Adipose tissue (tissue), 3 donors: ENCODE data around the gene ACOT7. TPM values are rescaled to one million over a fixed set of nuclear protein-coding genes. Genes with fewer than 3 reads are reported as not detected.

Experiments
- H3K27ac ChIP-seq: one replicate; pipeline ENCODE4 v1.5.1; 2013; ENCODE audit warnings: low read depth, low read length
- WGBS, 3 donors: extraction: QIAGEN DNeasy Blood & Tissue Kit; methylation state at CpG; one replicate each; pipeline ENCODE4 v1.1.7; 2013; 5-methylcytosine and 5-hydroxymethylcytosine counted together
- polyA plus RNA-seq, 3 donors: library from polyadenylated mRNA; stranded (reverse); fragments of 200-250 nt; gene quantifications; one replicate each; pipeline ENCODE4 v1.2.3, GENCODE V29; 2013
- donor health status: healthy with polysubstance abuse.
- donor health status: Bipolar disorder and iron deficiency.
- donor health status: healthy.

Gene ACOT7
- polyA plus RNA-seq, 3 donors: 6.5 to 13.8 (median 11.0) TPM

- WGBS, 3 donors: 72 to 78% (median 74%) methylated on average over 6 of the region's 6 CpGs
- no peak overlapping the region for H3K27ac ChIP-seq
Observed at GRCh38 chr1:6425658-6426057, 32.1 kb upstream of the ACOT7 start.

GRCh38 chr1:6424619-6425593 is 31.3 kb upstream of the ACOT7 start, which contains the start of gene ESPN:
ESPN (plus strand) TSS chr1:6424776; CDS start chr1:6424956, 180 bp downstream.
- no peak within 1 kb of the TSS for H3K27ac ChIP-seq
- 4 to 9% (median 7%) methylated on average over 62 to 99 of the region's 99 CpGs for WGBS, 3 donors

- 6 to 7% (median 6%) methylated on average over 33 to 35 of the region's 35 CpGs for WGBS, 3 donors
- no peak overlapping the region for H3K27ac ChIP-seq
Observed at GRCh38 chr1:6424000-6424565, 30.5 kb upstream of the ACOT7 start.

GRCh38 chr1:6423321-6423999 is 29.9 kb upstream of the ACOT7 start:
- H3K27ac ChIP-seq: no peak overlapping the region
- 5 to 10% (median 6%) methylated on average over 23 to 24 of the region's 24 CpGs for WGBS, 3 donors

- no peak overlapping the region for H3K27ac ChIP-seq
- 60 to 72% (median 66%) methylated on average over 4 of the region's 4 CpGs for WGBS, 3 donors
Observed at GRCh38 chr1:6421266-6421665, 27.7 kb upstream of the ACOT7 start.

GRCh38 chr1:6420454-6421042 is 27.0 kb upstream of the ACOT7 start:
- H3K27ac ChIP-seq: no peak overlapping the region
- 4 to 19% (median 9%) methylated on average over 44 of the region's 44 CpGs for WGBS, 3 donors

GRCh38 chr1:6419804-6420453 is 26.4 kb upstream of the ACOT7 start, which contains the start of gene HES2:
HES2 (minus strand) TSS chr1:6419919; CDS start chr1:6419820, 99 bp downstream.
- no peak within 1 kb of the TSS for H3K27ac ChIP-seq
- 1% methylated on average over 39 to 62 of the region's 62 CpGs for WGBS, 3 donors

- no peak overlapping the region for H3K27ac ChIP-seq
- WGBS, 3 donors: 1 to 3% (median 2%) methylated on average over 28 to 48 of the region's 48 CpGs
Observed at GRCh38 chr1:6419397-6419803, 25.8 kb upstream of the ACOT7 start.

GRCh38 chr1:6418668-6419396 is 25.3 kb upstream of the ACOT7 start:
- WGBS, 3 donors: 5 to 8% (median 7%) methylated on average over 47 to 69 of the region's 69 CpGs
- H3K27ac ChIP-seq: no peak overlapping the region

- no peak overlapping the region for H3K27ac ChIP-seq
- 57 to 64% (median 61%) methylated on average over 8 of the region's 8 CpGs for WGBS, 3 donors
Observed at GRCh38 chr1:6417961-6418667, 24.5 kb upstream of the ACOT7 start.

- H3K27ac ChIP-seq: no peak overlapping the region
- WGBS, 3 donors: 81 to 86% (median 84%) methylated on average over 5 of the region's 5 CpGs
Observed at GRCh38 chr1:6416906-6417305, 23.3 kb upstream of the ACOT7 start.

GRCh38 chr1:6416295-6416656 is 22.7 kb upstream of the ACOT7 start:
- no peak overlapping the region for H3K27ac ChIP-seq
- 66 to 77% (median 70%) methylated on average over 8 of the region's 8 CpGs for WGBS, 3 donors

GRCh38 chr1:6414881-6415626 is 21.5 kb upstream of the ACOT7 start:
- 46 to 60% (median 55%) methylated on average over 17 of the region's 17 CpGs for WGBS, 3 donors
- no peak overlapping the region for H3K27ac ChIP-seq

GRCh38 chr1:6414443-6414844 is 20.9 kb upstream of the ACOT7 start:
- H3K27ac ChIP-seq: no peak overlapping the region
- 4 to 6% (median 5%) methylated on average over 15 of the region's 15 CpGs for WGBS, 3 donors

GRCh38 chr1:6412896-6413295 is 19.3 kb upstream of the ACOT7 start:
- no peak overlapping the region for H3K27ac ChIP-seq
- 47 to 61% (median 60%) methylated on average over 6 of the region's 6 CpGs for WGBS, 3 donors

GRCh38 chr1:6410248-6410893 is 16.8 kb upstream of the ACOT7 start:
- WGBS, 3 donors: 83 to 90% (median 85%) methylated on average over 13 of the region's 13 CpGs
- no peak overlapping the region for H3K27ac ChIP-seq
